Measurements from ENCODE around the gene PM20D1. TPM values are rescaled to one million over a fixed set of nuclear protein-coding genes. Genes with fewer than 3 reads are reported as not detected.

The PM20D1 gene
- total RNA-seq, 4 donors from 2014 or later, result not detected

DNA sequence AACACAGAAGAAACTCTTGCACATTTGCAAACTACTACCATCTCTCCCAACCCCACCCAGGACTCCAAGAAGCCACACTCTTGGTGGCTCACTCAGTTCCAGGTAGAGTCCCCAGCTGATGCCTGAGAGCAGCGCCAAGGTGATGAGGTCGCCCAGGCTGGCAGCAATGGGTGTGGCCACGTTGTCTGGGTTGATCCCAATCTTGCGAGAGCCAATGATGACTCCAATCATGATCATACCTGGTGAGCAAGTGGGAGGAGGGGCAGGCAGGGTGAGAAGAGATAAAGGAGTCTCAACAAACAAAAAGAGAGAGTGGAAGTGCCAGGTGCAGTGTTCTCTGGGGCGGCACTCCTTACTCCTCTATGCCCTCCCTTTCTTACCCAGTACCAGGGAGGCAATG lies 51.4 kb downstream of the PM20D1 start:
- no peaks in the 10 kb centered on the region for H3K9me3 ChIP-seq
- TF ChIP-seq EP300 (IDR thresholded peaks at IDR 0.05; ENCODE audit: low read depth), result no peak
- TF ChIP-seq, protein P1, sequence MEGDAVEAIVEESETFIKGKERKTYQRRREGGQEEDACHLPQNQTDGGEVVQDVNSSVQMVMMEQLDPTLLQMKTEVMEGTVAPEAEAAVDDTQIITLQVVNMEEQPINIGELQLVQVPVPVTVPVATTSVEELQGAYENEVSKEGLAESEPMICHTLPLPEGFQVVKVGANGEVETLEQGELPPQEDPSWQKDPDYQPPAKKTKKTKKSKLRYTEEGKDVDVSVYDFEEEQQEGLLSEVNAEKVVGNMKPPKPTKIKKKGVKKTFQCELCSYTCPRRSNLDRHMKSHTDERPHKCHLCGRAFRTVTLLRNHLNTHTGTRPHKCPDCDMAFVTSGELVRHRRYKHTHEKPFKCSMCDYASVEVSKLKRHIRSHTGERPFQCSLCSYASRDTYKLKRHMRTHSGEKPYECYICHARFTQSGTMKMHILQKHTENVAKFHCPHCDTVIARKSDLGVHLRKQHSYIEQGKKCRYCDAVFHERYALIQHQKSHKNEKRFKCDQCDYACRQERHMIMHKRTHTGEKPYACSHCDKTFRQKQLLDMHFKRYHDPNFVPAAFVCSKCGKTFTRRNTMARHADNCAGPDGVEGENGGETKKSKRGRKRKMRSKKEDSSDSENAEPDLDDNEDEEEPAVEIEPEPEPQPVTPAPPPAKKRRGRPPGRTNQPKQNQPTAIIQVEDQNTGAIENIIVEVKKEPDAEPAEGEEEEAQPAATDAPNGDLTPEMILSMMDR (IDR thresholded peaks at IDR 0.05), result no peak
- TF ChIP-seq POLR2A (IDR thresholded peaks at IDR 0.05), result no peak
- TF ChIP-seq POLR2AphosphoS5 (IDR thresholded peaks at IDR 0.05), result no peak
- in situ Hi-C loops (cut with MboI; ENCODE audit: low pct_ligation_motif_present in 1 of 4, low pct_unique_long_range_greater_than_20kb in 1 of 4, low sequenced_read_pairs in 3 of 4), result loop anchor here (10.0 to 25.0 kb wide), 5 partner anchors 114 to 314 kb away; partner anchors contain the start of gene AVPR1B (in 4 of the 4)
- no peaks in the 10 kb centered on the region for H3K27me3 ChIP-seq
- H3K36me3 ChIP-seq, result no peaks in the 10 kb centered on the region
- H3K4me1 ChIP-seq, result no peaks in the 10 kb centered on the region
- no peak overlapping the region for H3K27ac ChIP-seq
- no peak overlapping the region for H3K4me3 ChIP-seq
- no peak for DNase-seq
- intact Hi-C loops (cut with DNase I; ENCODE audit: low total_unique reads), result no loop called here
- WGBS, 2 donors (ENCODE audit: low coverage in 1 of 2), result 87% methylated on average over 5 of the region's 5 CpGs; no CpG with 5 or more reads in 1 of the 2 donors

DNA sequence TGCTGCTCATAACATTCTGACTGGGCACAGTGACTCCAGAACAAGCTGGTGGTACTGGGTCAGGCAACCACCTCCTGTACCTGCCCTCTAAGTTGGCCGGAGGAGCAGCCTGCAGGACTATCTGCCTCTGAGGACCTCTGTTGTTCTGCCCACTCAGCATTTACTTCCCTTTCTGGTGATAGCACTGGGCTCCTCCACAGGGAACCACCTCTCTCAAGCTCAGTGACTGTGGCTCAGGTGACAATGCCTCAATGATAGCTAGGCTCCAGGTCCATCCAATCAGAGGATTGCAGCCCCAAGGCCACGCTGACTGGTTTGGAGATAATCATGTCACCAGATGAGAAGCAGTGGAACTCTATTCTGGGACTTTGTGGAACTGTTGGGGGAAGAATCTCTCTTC lies 52.8 kb downstream of the PM20D1 start:
- H3K27me3 ChIP-seq, result no peaks in the 10 kb centered on the region
- intact Hi-C loops (cut with DNase I; ENCODE audit: low total_unique reads), result no loop called here
- no peak overlapping the region for H3K27ac ChIP-seq
- DNase-seq, result no peak
- in situ Hi-C loops (cut with MboI; ENCODE audit: low pct_ligation_motif_present in 1 of 4, low pct_unique_long_range_greater_than_20kb in 1 of 4, low sequenced_read_pairs in 3 of 4), result loop anchor here (10.0 to 25.0 kb wide), 5 partner anchors 115 to 315 kb away; partner anchors contain the start of gene AVPR1B (in 4 of the 4)
- H3K9me3 ChIP-seq, result no peaks in the 10 kb centered on the region
- H3K4me1 ChIP-seq, result no peaks in the 10 kb centered on the region
- TF ChIP-seq POLR2AphosphoS5 (IDR thresholded peaks at IDR 0.05), result no peak
- TF ChIP-seq, protein P1 (IDR thresholded peaks at IDR 0.05), result no peak
- no peak for TF ChIP-seq EP300 (IDR thresholded peaks at IDR 0.05; ENCODE audit: low read depth)
- H3K4me3 ChIP-seq, result no peak overlapping the region
- H3K36me3 ChIP-seq, result no peaks in the 10 kb centered on the region
- 97 to 100% methylated on average over 1 to 2 of the region's 2 CpGs for WGBS, 2 donors (ENCODE audit: low coverage in 1 of 2)

DNA sequence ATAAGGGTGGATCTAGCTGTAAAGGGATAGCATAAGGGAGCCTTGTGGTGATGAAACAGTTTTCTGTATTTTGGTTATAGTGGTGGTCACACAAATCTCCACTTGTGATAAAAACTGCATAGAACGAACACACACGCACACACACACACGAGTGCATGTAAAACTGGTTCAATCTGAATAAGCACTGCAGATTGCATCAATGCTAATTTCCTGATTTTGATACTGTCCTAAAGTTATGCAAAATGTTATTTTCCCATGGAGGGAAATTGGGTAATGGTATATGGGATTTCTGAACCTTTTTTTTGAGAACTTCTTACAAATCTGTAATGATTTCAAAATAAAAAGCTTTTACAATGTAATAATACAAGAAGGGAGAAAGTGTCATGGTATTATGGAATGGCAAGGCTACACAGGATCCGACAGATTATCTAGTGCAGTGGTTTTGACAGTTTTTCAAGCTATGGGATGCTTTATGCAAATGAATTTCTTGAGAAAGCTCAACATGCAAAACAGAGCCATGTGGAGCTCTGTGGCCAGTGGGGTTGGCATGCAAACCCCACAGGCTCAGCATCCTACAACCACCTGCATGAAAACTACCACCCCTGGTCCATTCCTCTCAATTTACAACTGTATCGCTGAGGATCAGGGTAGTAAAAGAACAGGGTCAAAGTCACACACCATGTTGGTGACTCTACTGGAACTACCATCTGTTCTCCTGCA lies 55.8 kb downstream of the PM20D1 start:
- no peak for TF ChIP-seq POLR2A (IDR thresholded peaks at IDR 0.05)
- no peak for TF ChIP-seq POLR2AphosphoS5 (IDR thresholded peaks at IDR 0.05)
- TF ChIP-seq, protein P1 (IDR thresholded peaks at IDR 0.05), result no peak
- TF ChIP-seq EP300 (IDR thresholded peaks at IDR 0.05; ENCODE audit: low read depth), result no peak
- Histone ChIP-seq H3K36me3 (no peaks in the 10 kb centered on the region), H3K4me1 (no peaks in the 10 kb centered on the region), H3K27me3 (no peaks in the 10 kb centered on the region), H3K4me3 (no peak overlapping the region), H3K9me3 (no peaks in the 10 kb centered on the region), H3K27ac (no peak overlapping the region)
- intact Hi-C loops (cut with DNase I; ENCODE audit: low total_unique reads) (loop anchor here (2.0 kb wide), 1 partner anchor 189 kb away; no protein-coding TSS in a partner anchor), in situ Hi-C loops (cut with MboI; ENCODE audit: low pct_ligation_motif_present in 1 of 4, low pct_unique_long_range_greater_than_20kb in 1 of 4, low sequenced_read_pairs in 3 of 4) (loop anchor here (10.0 to 25.0 kb wide), 5 partner anchors 118 to 318 kb away; partner anchors contain the start of gene AVPR1B (in 4 of the 4))
- WGBS, 2 donors (ENCODE audit: low coverage in 1 of 2), result 56 to 62% methylated on average over 4 to 5 of the region's 5 CpGs
- DNase-seq, result no peak

DNA sequence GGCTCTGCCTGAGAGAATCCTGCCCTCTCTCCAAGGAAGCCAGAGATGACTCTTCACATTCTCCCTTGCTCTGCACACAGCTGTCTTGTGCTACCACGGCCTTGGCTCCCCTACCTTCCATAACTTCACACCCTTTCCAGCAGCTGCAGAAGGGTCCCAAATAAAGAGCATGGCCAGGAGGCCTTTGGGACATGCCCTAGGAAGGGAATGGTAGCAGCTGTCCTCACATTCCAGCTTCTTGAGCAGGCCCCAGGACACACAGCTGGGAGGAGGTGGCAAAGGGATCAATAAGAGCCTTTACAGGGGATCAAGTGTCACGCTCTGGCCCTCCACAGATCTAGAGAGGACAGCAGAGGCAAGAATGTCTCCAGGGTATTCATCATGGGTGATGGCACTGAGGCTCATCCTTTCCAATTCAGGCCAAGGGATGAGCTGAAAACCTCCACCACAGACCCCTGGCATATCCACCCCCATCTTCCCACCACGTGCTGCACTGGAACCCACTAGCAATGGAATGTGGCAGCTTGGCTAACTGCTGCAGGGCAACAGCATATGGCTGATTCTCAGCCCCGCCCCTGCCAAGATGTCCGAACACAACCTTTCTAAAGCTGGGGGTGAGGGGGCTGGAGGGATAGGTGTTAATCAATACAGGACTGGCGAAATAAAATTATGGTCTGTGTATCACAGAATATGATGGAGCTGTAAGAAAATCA lies 56.8 kb downstream of the PM20D1 start:
- no peak for DNase-seq
- H3K27me3 ChIP-seq, result no peaks in the 10 kb centered on the region
- no peaks in the 10 kb centered on the region for H3K9me3 ChIP-seq
- no peaks in the 10 kb centered on the region for H3K4me1 ChIP-seq
- H3K36me3 ChIP-seq, result no peaks in the 10 kb centered on the region
- TF ChIP-seq POLR2AphosphoS5 (IDR thresholded peaks at IDR 0.05) (no peak), EP300 (IDR thresholded peaks at IDR 0.05; ENCODE audit: low read depth) (no peak), POLR2A (IDR thresholded peaks at IDR 0.05) (no peak)
- TF ChIP-seq, protein P1 (IDR thresholded peaks at IDR 0.05), result no peak
- in situ Hi-C loops (cut with MboI; ENCODE audit: low pct_ligation_motif_present in 1 of 4, low pct_unique_long_range_greater_than_20kb in 1 of 4, low sequenced_read_pairs in 3 of 4), result loop anchor here (10.0 to 25.0 kb wide), 5 partner anchors 119 to 319 kb away; partner anchors contain the start of gene AVPR1B (in 4 of the 4)
- intact Hi-C loops (cut with DNase I; ENCODE audit: low total_unique reads), result no loop called here
- WGBS, 2 donors (ENCODE audit: low coverage in 1 of 2), result 77 to 88% methylated on average over 3 to 6 of the region's 6 CpGs
- no peak overlapping the region for H3K27ac ChIP-seq
- no peak overlapping the region for H3K4me3 ChIP-seq
